OCI-LY1 (cell line): Measurements from ENCODE around the gene SNAPC5.

Source experiments
- H2AFZ ChIP-seq: fragments of 200-600 bp; sonication (generic), shearing (Covaris generic); 2 replicates; pipeline ENCODE4 v1.6.0; 2014; ENCODE audit warnings: antibody characterized with exemption, mild to moderate bottlenecking, low read length
- H3F3A ChIP-seq: fragments of 200-600 bp; sonication (generic), shearing (Covaris generic); 2 replicates; pipeline ENCODE4 v1.6.0; 2014; ENCODE audit warnings: mild to moderate bottlenecking, antibody characterized with exemption, low read length, moderate library complexity; ENCODE audit not compliant: insufficient read depth
- H3K27ac ChIP-seq: fragments of 200-600 bp; sonication (generic); 2 replicates; pipeline ENCODE4 v1.5.1; 2014; ENCODE audit warnings: low read length, mixed run types, mild to moderate bottlenecking, low read depth; ENCODE audit not compliant: poor library complexity, severe bottlenecking
- H3K27me3 ChIP-seq: fragments of 200-600 bp; sonication (generic); 2 replicates; pipeline ENCODE4 v1.6.0; 2014; ENCODE audit warnings: antibody characterized with exemption, mild to moderate bottlenecking, low read length, moderate library complexity; ENCODE audit not compliant: insufficient read depth
- H3K36me3 ChIP-seq: fragments of 200-600 bp; sonication (generic); 2 replicates; pipeline ENCODE4 v1.6.1; 2014; ENCODE audit warnings: mild to moderate bottlenecking, antibody characterized with exemption, low read length, moderate library complexity, mixed read lengths; ENCODE audit not compliant: insufficient read depth
- H3K4me1 ChIP-seq: fragments of 200-600 bp; sonication (generic); 2 replicates; pipeline ENCODE4 v1.5.1; 2014; ENCODE audit warnings: mild to moderate bottlenecking, low read length, moderate library complexity; ENCODE audit not compliant: insufficient read depth, severe bottlenecking
- H3K4me2 ChIP-seq: fragments of 200-600 bp; sonication (generic), shearing (Covaris generic); 2 replicates; pipeline ENCODE4 v1.6.1; 2014; ENCODE audit warnings: low read length
- H3K4me3 ChIP-seq: fragments of 200-600 bp; sonication (generic); 2 replicates; pipeline ENCODE4 v1.5.1; 2014; ENCODE audit warnings: low read length, low read depth, mild to moderate bottlenecking, mixed read lengths; ENCODE audit not compliant: poor library complexity, severe bottlenecking
- H3K79me2 ChIP-seq: fragments of 200-600 bp; shearing (Covaris generic); 2 replicates; pipeline ENCODE4 v1.6.1; 2016; ENCODE audit warnings: mixed run types, low read length, mixed read lengths; ENCODE audit not compliant: insufficient read depth
- H3K9ac ChIP-seq: fragments of 200-600 bp; sonication (generic), shearing (Covaris generic); 2 replicates; pipeline ENCODE4 v1.6.1; 2014; ENCODE audit warnings: mild to moderate bottlenecking, low read length, mixed read lengths
- H3K9me2 ChIP-seq: fragments of 200-600 bp; sonication (generic), shearing (Covaris generic); 2 replicates; pipeline ENCODE4 v1.6.1; 2014; ENCODE audit warnings: low read depth, mild to moderate bottlenecking, low read length, mixed read lengths
- H3K9me3 ChIP-seq: fragments of 200-600 bp; shearing (Covaris generic); 2 replicates; pipeline ENCODE4 v1.6.1; 2014; ENCODE audit warnings: low read length, mixed read lengths
- H4K20me1 ChIP-seq: fragments of 200-600 bp; sonication (generic), shearing (Covaris generic); 2 replicates; pipeline ENCODE4 v1.6.0; 2016; ENCODE audit warnings: mild to moderate bottlenecking, low read length; ENCODE audit not compliant: insufficient read depth
- CTCF ChIP-seq: fragments of 200-600 bp; sonication (generic), shearing (Covaris generic); IDR thresholded peaks from 2 replicates; pipeline ENCODE4 v1.5.1; 2017; ENCODE audit warnings: mild to moderate bottlenecking, antibody characterized with exemption, low read length, moderate library complexity, mixed read lengths
- EZH2 ChIP-seq: fragments of 200-600 bp; sonication (generic), shearing (Covaris generic); IDR thresholded peaks from 2 replicates; pipeline ENCODE4 v1.8.0; 2017; ENCODE audit warnings: borderline replicate concordance, mixed run types, mild to moderate bottlenecking, antibody characterized with exemption, low read length, moderate library complexity, mixed read lengths

SNAPC5 gene

DNA sequence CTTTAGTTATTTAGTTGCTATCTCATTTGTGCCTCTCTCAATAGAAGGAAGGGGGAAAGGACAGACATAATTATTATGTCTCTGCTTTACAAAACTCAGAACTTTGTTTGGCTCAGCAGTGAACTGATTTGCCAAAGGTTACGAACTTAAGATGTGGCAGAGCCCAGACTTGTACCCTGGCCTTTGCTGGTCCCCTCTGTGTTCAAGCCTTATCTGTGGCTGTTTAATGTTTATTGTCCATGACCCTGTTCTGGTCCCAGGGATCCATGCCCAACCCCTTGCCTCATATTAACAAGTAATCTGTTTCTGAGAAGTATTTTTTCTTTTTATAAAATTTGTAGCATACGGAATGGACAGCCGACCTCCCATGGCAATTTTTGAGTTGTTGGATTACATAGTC is 10.7 kb downstream of the SNAPC5 start:
- no peak overlapping the region for H3K4me3 ChIP-seq
- H3K27ac ChIP-seq = no peak overlapping the region
- no peaks in the 10 kb centered on the region for H3K27me3 ChIP-seq
- H4K20me1 ChIP-seq = no peaks in the 10 kb centered on the region
- H3K9me2 ChIP-seq = no peaks in the 10 kb centered on the region
- H3K4me1 ChIP-seq = no peaks in the 10 kb centered on the region
- H3K9me3 ChIP-seq = no peaks in the 10 kb centered on the region
- H3K4me2 ChIP-seq = no peak overlapping the region
- no peaks in the 10 kb centered on the region for H3K79me2 ChIP-seq
- H3K36me3 ChIP-seq = peaks cover 90% of the 10 kb centered on the region
- no peak for TF ChIP-seq EZH2
- TF ChIP-seq CTCF = no peak
- H3K9ac ChIP-seq = no peak overlapping the region
- H2AFZ ChIP-seq = no peak overlapping the region
- H3F3A ChIP-seq = no peaks in the 10 kb centered on the region; the same call in 1 of the 2 replicates

DNA sequence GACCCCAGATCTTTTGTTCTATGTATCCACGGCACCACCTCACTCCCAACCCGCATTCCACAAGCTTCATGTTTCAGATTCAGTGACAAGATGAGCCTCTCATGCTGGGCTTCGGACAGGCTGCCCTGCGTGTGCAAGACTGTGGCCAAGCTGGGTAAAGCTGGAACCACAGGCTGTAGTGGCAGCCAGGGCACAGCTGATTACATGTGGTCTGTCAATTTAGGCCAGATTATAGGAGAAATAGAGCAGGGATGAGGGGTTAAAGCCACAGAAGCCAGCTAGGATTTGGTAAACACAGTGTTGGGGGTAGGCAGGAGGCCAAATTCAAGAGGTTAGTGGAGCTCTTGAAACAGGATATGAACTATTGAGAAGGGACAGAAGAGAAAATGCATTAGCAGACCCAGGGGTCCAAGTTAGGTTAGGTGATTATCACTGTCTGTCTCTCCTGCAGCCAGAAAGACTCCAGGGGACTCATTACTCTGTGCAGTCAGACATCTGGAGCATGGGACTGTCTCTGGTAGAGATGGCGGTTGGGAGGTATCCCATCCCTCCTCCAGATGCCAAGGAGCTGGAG is 12.9 kb downstream of the SNAPC5 start:
- TF ChIP-seq CTCF (no peak), EZH2 (no peak)
- Histone ChIP-seq H3K27ac (no peak overlapping the region), H3F3A (no peaks in the 10 kb centered on the region), H4K20me1 (no peaks in the 10 kb centered on the region), H3K9me2 (no peaks in the 10 kb centered on the region), H3K9me3 (no peaks in the 10 kb centered on the region), H3K4me1 (no peaks in the 10 kb centered on the region), H3K27me3 (no peaks in the 10 kb centered on the region), H3K36me3 (peaks cover 80% of the 10 kb centered on the region), H3K9ac (no peak overlapping the region), H3K79me2 (no peaks in the 10 kb centered on the region), H3K4me3 (no peak overlapping the region), H2AFZ (no peak overlapping the region), H3K4me2 (no peak overlapping the region)

- no peak overlapping the region for H3K4me2 ChIP-seq
- no peaks in the 10 kb centered on the region for H3F3A ChIP-seq
- no peaks in the 10 kb centered on the region for H3K27me3 ChIP-seq
- H3K4me1 ChIP-seq = no peaks in the 10 kb centered on the region
- peaks cover 65% of the 10 kb centered on the region for H3K36me3 ChIP-seq
- TF ChIP-seq EZH2 (no peak), CTCF (no peak)
- H3K9me3 ChIP-seq = no peaks in the 10 kb centered on the region
- H4K20me1 ChIP-seq = no peaks in the 10 kb centered on the region
- no peaks in the 10 kb centered on the region for H3K79me2 ChIP-seq
- no peaks in the 10 kb centered on the region for H3K9me2 ChIP-seq
- no peak overlapping the region for H3K27ac ChIP-seq
- H2AFZ ChIP-seq = no peak overlapping the region
- H3K4me3 ChIP-seq = no peak overlapping the region
- no peak overlapping the region for H3K9ac ChIP-seq
Observed at GRCh38 chr15:66483131-66483566, 14.4 kb downstream of the SNAPC5 start.
